ENCODE measurements around the gene GMDS. TPM values are rescaled to one million over a fixed set of nuclear protein-coding genes. Genes with fewer than 3 reads are reported as not detected.

GMDS gene
- polyA plus RNA-seq, 1 donor (not counting 4 experiments of a cell fraction or from before 2014, with no cell fraction given) = 22.1 TPM

DNA sequence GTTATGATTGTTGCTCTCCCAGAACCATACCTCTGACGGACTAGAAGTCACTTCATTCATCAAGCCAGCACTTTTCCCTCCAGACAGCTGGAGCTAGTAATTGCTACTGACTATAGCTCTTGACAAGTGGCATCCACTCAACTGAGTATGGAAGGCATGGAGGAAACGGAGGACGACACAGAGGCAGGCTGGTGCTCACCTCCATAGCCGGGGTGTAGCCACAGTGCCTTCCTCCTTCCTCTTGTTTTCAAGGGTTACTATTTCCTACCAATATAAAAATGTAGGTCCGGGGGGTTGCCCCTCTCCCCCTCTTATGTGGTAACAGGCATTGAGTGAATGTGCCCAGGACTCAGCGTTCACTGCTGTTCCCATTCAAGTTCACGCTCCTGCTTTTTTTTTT, 659.1 kb downstream of the GMDS start:
- no peaks in the 10 kb centered on the region for H4K20me1 ChIP-seq (ENCODE audit: control insufficient read depth, extremely low read depth, insufficient read depth, low read length)
- DNase-seq (ENCODE audit: low read depth, low spot score) (no peak), FAIRE-seq (no peak)
- no peaks in the 10 kb centered on the region for H3K9me1 ChIP-seq (ENCODE audit: control insufficient read depth, extremely low read depth, insufficient read depth, low read length)
- H3K4me2 ChIP-seq (ENCODE audit: control insufficient read depth, extremely low read depth, insufficient read depth, low read depth, low read length) = no peak overlapping the region
- dilution Hi-C loops (cut with MboI; ENCODE audit: extremely low pct_ligation_motif_present, low sequenced_read_pairs) = no loop called here
- no peak overlapping the region for H3K9ac ChIP-seq (ENCODE audit: control insufficient read depth, extremely low read depth, insufficient read depth, low read length)
- no peaks in the 10 kb centered on the region for H3K79me2 ChIP-seq (ENCODE audit: control insufficient read depth, insufficient read depth, low read length)
- no peak overlapping the region for H2AFZ ChIP-seq (ENCODE audit: control insufficient read depth, low read length)
- peaks cover 40% of the 10 kb centered on the region for H3K27me3 ChIP-seq (ENCODE audit: control insufficient read depth, extremely low read depth, insufficient read depth, low read length)
- H3K36me3 ChIP-seq (ENCODE audit: control insufficient read depth in 2 of 2, extremely low read depth in 1 of 2, insufficient read depth in 2 of 2, low read length in 2 of 2) = no peaks in the 10 kb centered on the region
- H3K4me3 ChIP-seq (ENCODE audit: control insufficient read depth in 2 of 3, extremely low read depth in 1 of 3, insufficient read depth in 2 of 3, low read depth in 1 of 3, low read length in 3 of 3) = no peak overlapping the region
- no peaks in the 10 kb centered on the region for H3K9me3 ChIP-seq (ENCODE audit: control insufficient read depth, low read depth, low read length)
- TF ChIP-seq CTCF (optimal IDR thresholded peaks at IDR 0.05 in 1 of 3, IDR thresholded peaks at IDR 0.05 in 1 of 3, conservative IDR thresholded peaks at IDR 0.05 in 1 of 3; ENCODE audit: extremely low read depth in 1 of 3, insufficient read depth in 2 of 3, low read length in 3 of 3) (no peak), EZH2 (IDR thresholded peaks at IDR 0.05; ENCODE audit: low read length) (no peak)
- H3K4me1 ChIP-seq (ENCODE audit: control insufficient read depth, extremely low read depth, insufficient read depth, low read length) = no peaks in the 10 kb centered on the region
- no peak overlapping the region for H3K27ac ChIP-seq (ENCODE audit: control insufficient read depth, insufficient read depth, low read length)

GRCh38 chr6:1585669-1586049, 659.7 kb downstream of the GMDS start:
- dilution Hi-C loops (cut with MboI; ENCODE audit: extremely low pct_ligation_motif_present, low sequenced_read_pairs) = no loop called here
- Histone ChIP-seq H3K79me2 (ENCODE audit: control insufficient read depth, insufficient read depth, low read length) (no peaks in the 10 kb centered on the region), H3K4me1 (ENCODE audit: control insufficient read depth, extremely low read depth, insufficient read depth, low read length) (no peaks in the 10 kb centered on the region), H3K4me2 (ENCODE audit: control insufficient read depth, extremely low read depth, insufficient read depth, low read depth, low read length) (no peak overlapping the region), H3K9ac (ENCODE audit: control insufficient read depth, extremely low read depth, insufficient read depth, low read length) (no peak overlapping the region), H4K20me1 (ENCODE audit: control insufficient read depth, extremely low read depth, insufficient read depth, low read length) (no peaks in the 10 kb centered on the region), H3K9me1 (ENCODE audit: control insufficient read depth, extremely low read depth, insufficient read depth, low read length) (no peaks in the 10 kb centered on the region), H3K9me3 (ENCODE audit: control insufficient read depth, low read depth, low read length) (no peaks in the 10 kb centered on the region), H3K27ac (ENCODE audit: control insufficient read depth, insufficient read depth, low read length) (no peak overlapping the region), H3K27me3 (ENCODE audit: control insufficient read depth, extremely low read depth, insufficient read depth, low read length) (peaks cover 39% of the 10 kb centered on the region), H2AFZ (ENCODE audit: control insufficient read depth, low read length) (no peak overlapping the region), H3K4me3 (ENCODE audit: control insufficient read depth in 2 of 3, extremely low read depth in 1 of 3, insufficient read depth in 2 of 3, low read depth in 1 of 3, low read length in 3 of 3) (no peak overlapping the region), H3K36me3 (ENCODE audit: control insufficient read depth in 2 of 2, extremely low read depth in 1 of 2, insufficient read depth in 2 of 2, low read length in 2 of 2) (no peaks in the 10 kb centered on the region)
- TF ChIP-seq EZH2 (IDR thresholded peaks at IDR 0.05; ENCODE audit: low read length) (no peak), CTCF (optimal IDR thresholded peaks at IDR 0.05 in 1 of 3, IDR thresholded peaks at IDR 0.05 in 1 of 3, conservative IDR thresholded peaks at IDR 0.05 in 1 of 3; ENCODE audit: extremely low read depth in 1 of 3, insufficient read depth in 2 of 3, low read length in 3 of 3) (no peak)
- no peak for FAIRE-seq
- DNase-seq (ENCODE audit: low read depth, low spot score) = no peak

Measured in keratinocyte (primary cell).